H1 (cell line): ENCODE results near the gene GNAT1. TPM values are rescaled to one million over a fixed set of nuclear protein-coding genes. Genes with fewer than 3 reads are reported as not detected.

Experiments
- POLR2A ChIP-seq, 2 experiments: IDR thresholded peaks; 1 replicate in 1 of 2; 2 replicates in 1 of 2; pipeline ENCODE4 v1.6.1; 2011; ENCODE audit warnings: low read depth in 2 of 2, low read length in 2 of 2, mild to moderate bottlenecking in 2 of 2; ENCODE audit errors: control extremely low read depth in 1 of 2
- polyA plus RNA-seq, 7 experiments: library from polyadenylated mRNA; depleted of rRNA in 3 of 7; stranded (reverse) in 5 of 7; unstranded in 2 of 7; fragments of >200 nt in 5 of 7; fragments of 200-250 nt in 2 of 7; gene quantifications; 1 replicate in 5 of 7; 2 replicates in 1 of 7; 4 replicates in 1 of 7; pipeline versions ENCODE4 v1.2.1 to v1.2.3, GENCODE V29; 2011 to 2013; ENCODE audit warnings: missing spikeins in 2 of 7, mixed read lengths in 2 of 7
- total RNA-seq: library from RNA; stranded (reverse); fragmentation: NEBNext Ultra II Directional; extraction: Animal tissue kit (Norgen Biotek cat#: 25700); gene quantifications from 2 replicates; pipeline ENCODE4 v1.2.1, GENCODE V29; 2021
- TF ChIP-seq, protein P1 (sequence below): fragments of 300-600 bp; sonication (generic); IDR thresholded peaks from 2 replicates; pipeline ENCODE4 v1.7.1; 2012; ENCODE audit warnings: low read length, moderate library complexity, mild to moderate bottlenecking, inconsistent platforms; ENCODE audit not compliant: insufficient replicate concordance

The GNAT1 gene
- total and polyA plus RNA-seq, 2 of the 8 experiments (the other 6 are each of a cell fraction or from before 2014, with no cell fraction given), result 0.08 TPM; not detected in 1

DNA sequence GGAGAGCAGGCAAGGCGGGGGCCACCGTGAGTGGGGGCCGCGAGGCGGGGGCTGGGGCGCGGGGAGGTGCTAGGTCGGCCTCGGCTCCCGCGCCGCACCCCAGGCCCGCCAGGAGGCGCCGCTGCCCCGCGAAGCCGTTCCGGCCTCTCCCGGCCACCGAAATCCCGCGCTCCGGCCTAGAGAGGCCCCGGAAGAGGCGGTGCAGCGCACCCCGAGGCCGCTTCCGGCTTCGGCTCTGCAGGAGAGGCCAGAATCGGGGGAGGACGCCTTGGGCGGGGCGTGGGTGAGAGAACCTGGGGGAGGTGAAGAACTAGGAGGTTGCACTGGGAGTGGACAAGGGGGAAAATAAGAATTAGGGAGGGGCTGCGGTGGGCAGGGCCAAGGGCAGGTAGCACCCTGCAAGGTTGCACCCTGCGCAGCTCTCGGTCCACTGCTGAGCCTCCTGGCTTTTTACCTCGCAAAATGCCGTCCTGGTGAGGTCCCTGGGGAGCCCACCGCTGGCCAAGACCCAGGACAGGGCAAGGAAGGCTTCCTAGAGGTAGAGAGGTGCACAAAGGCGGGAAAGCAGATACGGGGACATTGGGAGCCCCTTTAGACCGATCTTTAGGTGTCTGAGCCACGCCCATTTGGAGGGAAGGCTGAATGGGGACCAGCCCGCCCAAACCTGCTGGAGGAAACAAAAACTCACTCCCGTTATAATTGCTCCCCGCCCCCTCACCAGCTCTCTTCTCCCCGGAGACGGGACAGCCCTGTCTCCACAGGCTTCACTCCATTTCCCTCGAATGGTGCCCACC, 36.2 kb downstream of the GNAT1 start (continued):
- TF ChIP-seq, protein P1, sequence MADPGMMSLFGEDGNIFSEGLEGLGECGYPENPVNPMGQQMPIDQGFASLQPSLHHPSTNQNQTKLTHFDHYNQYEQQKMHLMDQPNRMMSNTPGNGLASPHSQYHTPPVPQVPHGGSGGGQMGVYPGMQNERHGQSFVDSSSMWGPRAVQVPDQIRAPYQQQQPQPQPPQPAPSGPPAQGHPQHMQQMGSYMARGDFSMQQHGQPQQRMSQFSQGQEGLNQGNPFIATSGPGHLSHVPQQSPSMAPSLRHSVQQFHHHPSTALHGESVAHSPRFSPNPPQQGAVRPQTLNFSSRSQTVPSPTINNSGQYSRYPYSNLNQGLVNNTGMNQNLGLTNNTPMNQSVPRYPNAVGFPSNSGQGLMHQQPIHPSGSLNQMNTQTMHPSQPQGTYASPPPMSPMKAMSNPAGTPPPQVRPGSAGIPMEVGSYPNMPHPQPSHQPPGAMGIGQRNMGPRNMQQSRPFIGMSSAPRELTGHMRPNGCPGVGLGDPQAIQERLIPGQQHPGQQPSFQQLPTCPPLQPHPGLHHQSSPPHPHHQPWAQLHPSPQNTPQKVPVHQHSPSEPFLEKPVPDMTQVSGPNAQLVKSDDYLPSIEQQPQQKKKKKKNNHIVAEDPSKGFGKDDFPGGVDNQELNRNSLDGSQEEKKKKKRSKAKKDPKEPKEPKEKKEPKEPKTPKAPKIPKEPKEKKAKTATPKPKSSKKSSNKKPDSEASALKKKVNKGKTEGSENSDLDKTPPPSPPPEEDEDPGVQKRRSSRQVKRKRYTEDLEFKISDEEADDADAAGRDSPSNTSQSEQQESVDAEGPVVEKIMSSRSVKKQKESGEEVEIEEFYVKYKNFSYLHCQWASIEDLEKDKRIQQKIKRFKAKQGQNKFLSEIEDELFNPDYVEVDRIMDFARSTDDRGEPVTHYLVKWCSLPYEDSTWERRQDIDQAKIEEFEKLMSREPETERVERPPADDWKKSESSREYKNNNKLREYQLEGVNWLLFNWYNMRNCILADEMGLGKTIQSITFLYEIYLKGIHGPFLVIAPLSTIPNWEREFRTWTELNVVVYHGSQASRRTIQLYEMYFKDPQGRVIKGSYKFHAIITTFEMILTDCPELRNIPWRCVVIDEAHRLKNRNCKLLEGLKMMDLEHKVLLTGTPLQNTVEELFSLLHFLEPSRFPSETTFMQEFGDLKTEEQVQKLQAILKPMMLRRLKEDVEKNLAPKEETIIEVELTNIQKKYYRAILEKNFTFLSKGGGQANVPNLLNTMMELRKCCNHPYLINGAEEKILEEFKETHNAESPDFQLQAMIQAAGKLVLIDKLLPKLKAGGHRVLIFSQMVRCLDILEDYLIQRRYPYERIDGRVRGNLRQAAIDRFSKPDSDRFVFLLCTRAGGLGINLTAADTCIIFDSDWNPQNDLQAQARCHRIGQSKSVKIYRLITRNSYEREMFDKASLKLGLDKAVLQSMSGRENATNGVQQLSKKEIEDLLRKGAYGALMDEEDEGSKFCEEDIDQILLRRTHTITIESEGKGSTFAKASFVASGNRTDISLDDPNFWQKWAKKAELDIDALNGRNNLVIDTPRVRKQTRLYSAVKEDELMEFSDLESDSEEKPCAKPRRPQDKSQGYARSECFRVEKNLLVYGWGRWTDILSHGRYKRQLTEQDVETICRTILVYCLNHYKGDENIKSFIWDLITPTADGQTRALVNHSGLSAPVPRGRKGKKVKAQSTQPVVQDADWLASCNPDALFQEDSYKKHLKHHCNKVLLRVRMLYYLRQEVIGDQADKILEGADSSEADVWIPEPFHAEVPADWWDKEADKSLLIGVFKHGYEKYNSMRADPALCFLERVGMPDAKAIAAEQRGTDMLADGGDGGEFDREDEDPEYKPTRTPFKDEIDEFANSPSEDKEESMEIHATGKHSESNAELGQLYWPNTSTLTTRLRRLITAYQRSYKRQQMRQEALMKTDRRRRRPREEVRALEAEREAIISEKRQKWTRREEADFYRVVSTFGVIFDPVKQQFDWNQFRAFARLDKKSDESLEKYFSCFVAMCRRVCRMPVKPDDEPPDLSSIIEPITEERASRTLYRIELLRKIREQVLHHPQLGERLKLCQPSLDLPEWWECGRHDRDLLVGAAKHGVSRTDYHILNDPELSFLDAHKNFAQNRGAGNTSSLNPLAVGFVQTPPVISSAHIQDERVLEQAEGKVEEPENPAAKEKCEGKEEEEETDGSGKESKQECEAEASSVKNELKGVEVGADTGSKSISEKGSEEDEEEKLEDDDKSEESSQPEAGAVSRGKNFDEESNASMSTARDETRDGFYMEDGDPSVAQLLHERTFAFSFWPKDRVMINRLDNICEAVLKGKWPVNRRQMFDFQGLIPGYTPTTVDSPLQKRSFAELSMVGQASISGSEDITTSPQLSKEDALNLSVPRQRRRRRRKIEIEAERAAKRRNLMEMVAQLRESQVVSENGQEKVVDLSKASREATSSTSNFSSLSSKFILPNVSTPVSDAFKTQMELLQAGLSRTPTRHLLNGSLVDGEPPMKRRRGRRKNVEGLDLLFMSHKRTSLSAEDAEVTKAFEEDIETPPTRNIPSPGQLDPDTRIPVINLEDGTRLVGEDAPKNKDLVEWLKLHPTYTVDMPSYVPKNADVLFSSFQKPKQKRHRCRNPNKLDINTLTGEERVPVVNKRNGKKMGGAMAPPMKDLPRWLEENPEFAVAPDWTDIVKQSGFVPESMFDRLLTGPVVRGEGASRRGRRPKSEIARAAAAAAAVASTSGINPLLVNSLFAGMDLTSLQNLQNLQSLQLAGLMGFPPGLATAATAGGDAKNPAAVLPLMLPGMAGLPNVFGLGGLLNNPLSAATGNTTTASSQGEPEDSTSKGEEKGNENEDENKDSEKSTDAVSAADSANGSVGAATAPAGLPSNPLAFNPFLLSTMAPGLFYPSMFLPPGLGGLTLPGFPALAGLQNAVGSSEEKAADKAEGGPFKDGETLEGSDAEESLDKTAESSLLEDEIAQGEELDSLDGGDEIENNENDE, result no peak
- TF ChIP-seq POLR2A (IDR thresholded peaks at IDR 0.05; ENCODE audit: control extremely low read depth in 1 of 2, low read depth in 2 of 2, low read length in 2 of 2), result peak in 1 of 2 experiments; percentile 53; a peak in 2 of 3 replicates
